ENCODE data around the gene CDYL2. TPM values are rescaled to one million over a fixed set of nuclear protein-coding genes. Genes with fewer than 3 reads are reported as not detected.

The CDYL2 gene
- total RNA-seq, 1 donor from 2014 or later: 4.5 TPM

DNA sequence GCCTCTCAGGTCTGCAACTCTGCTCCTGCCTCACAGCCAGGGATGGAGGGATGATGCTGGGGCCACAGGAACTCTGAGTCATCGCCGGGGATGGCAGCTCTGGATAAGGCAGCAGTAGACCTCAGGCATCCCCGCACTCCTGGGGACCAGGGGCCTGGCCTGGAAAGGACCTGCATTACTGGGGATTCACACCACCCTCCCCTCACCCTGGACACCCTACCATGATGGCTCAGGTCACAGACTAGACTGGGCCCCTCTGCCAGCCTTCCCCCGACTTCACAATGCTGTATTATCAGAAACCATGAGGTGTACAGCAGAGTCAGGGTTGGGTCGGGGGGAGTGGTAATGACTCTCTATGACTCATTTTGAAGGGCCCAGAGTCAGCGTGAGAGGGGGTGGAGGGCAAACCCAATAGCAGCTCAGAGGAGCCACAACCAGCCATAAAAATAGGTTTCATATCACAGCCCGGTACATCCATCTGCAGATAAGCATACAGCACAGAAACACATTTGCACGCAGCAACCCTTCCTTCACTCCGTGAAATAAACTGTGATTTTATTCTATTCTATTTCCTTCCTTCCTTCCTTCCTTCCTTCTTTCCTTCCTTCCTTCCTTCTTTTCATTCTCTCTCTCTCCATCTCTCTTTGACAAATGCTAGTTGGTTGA lies 234.8 kb downstream of the CDYL2 start:
- no peaks in the 10 kb centered on the region for H3K36me3 Mint-ChIP-seq (ENCODE audit: low read depth)
- H3K9me3 Mint-ChIP-seq: no peaks in the 10 kb centered on the region
- no peak overlapping the region for H3K4me3 Mint-ChIP-seq
- no peaks in the 10 kb centered on the region for H3K4me1 Mint-ChIP-seq
- DNase-seq (ENCODE audit: low read depth, low spot score): no peak
- TF ChIP-seq, protein P1, sequence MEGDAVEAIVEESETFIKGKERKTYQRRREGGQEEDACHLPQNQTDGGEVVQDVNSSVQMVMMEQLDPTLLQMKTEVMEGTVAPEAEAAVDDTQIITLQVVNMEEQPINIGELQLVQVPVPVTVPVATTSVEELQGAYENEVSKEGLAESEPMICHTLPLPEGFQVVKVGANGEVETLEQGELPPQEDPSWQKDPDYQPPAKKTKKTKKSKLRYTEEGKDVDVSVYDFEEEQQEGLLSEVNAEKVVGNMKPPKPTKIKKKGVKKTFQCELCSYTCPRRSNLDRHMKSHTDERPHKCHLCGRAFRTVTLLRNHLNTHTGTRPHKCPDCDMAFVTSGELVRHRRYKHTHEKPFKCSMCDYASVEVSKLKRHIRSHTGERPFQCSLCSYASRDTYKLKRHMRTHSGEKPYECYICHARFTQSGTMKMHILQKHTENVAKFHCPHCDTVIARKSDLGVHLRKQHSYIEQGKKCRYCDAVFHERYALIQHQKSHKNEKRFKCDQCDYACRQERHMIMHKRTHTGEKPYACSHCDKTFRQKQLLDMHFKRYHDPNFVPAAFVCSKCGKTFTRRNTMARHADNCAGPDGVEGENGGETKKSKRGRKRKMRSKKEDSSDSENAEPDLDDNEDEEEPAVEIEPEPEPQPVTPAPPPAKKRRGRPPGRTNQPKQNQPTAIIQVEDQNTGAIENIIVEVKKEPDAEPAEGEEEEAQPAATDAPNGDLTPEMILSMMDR (conservative IDR thresholded peaks at IDR 0.05): no peak
- no peak overlapping the region for H3K27ac Mint-ChIP-seq (ENCODE audit: unreplicated experiment)
- H3K27me3 Mint-ChIP-seq (ENCODE audit: low read depth): peaks cover 34% of the 10 kb centered on the region

DNA sequence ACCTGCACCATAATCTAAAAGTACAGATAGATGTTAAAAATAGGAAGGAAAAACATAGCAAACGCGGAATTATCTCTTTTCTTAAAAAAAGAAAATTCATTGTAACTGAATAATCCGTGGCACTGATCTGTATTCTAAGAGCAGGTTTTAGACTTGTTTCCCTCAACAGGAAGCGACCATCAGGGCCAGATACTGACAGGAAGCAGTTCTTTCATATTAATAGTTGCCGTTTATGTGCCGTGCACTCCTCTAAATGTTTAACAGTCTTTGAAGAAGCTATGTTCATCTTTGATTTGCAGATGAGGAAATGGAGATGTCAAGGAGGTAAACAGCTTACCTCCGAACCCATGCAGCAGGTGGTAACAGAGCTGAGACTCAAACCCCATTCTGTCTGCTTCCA lies 240.0 kb downstream of the CDYL2 start:
- no peak for DNase-seq (ENCODE audit: low read depth, low spot score)
- H3K4me3 Mint-ChIP-seq: no peak overlapping the region
- H3K9me3 Mint-ChIP-seq: no peaks in the 10 kb centered on the region
- H3K27ac Mint-ChIP-seq (ENCODE audit: unreplicated experiment): no peak overlapping the region
- H3K4me1 Mint-ChIP-seq: no peaks in the 10 kb centered on the region
- H3K27me3 Mint-ChIP-seq (ENCODE audit: low read depth): peaks cover 72% of the 10 kb centered on the region
- TF ChIP-seq, protein P1 (conservative IDR thresholded peaks at IDR 0.05): no peak
- H3K36me3 Mint-ChIP-seq (ENCODE audit: low read depth): no peaks in the 10 kb centered on the region

DNA sequence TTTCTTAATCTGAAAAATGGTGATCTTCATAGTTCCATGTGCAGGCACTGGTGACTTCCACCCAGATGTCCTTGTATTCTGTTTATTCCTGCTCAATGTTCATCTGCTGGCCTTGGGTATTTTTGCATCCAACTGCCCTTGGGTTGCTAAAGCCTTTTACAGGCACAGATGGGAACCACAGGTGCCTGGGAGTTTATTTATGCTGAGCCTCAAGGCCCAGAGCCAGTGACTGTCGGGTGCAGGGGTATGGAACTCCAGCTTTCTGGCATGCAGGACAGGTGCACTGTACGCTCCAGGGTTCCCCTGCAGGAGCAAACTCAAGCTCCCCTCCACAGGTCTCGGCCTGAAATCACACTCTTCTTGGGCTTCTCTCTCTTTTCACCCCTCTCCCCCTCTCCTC lies 241.3 kb downstream of the CDYL2 start:
- H3K27me3 Mint-ChIP-seq (ENCODE audit: low read depth): peaks cover 79% of the 10 kb centered on the region
- H3K36me3 Mint-ChIP-seq (ENCODE audit: low read depth): no peaks in the 10 kb centered on the region
- H3K4me3 Mint-ChIP-seq: no peak overlapping the region
- H3K4me1 Mint-ChIP-seq: no peaks in the 10 kb centered on the region
- no peaks in the 10 kb centered on the region for H3K9me3 Mint-ChIP-seq
- no peak overlapping the region for H3K27ac Mint-ChIP-seq (ENCODE audit: unreplicated experiment)
- TF ChIP-seq, protein P1 (conservative IDR thresholded peaks at IDR 0.05): no peak
- DNase-seq (ENCODE audit: low read depth, low spot score): no peak

DNA sequence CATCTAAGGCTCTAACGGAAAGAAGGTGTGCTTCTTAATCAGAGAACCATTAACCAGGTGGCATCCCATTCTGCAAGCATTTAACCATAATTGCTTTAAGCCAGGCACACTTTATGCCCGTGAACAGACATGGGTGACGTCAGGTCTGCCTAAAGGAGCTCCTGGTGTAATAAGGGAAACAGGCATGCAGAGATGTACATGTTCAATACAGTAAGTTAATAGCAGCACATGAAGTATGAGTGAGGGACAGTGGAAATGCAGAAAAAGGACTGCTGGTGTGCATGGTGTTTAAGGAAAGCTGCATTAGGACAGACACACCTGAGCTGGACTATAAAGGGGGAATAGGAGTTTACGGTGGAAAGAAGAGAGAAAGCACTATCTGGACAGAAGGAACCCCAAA lies 245.0 kb downstream of the CDYL2 start:
- Mint-ChIP-seq H3K27ac (ENCODE audit: unreplicated experiment) (no peak overlapping the region), H3K27me3 (ENCODE audit: low read depth) (peaks cover 88% of the 10 kb centered on the region), H3K4me1 (no peaks in the 10 kb centered on the region), H3K36me3 (ENCODE audit: low read depth) (no peaks in the 10 kb centered on the region), H3K9me3 (no peaks in the 10 kb centered on the region), H3K4me3 (no peak overlapping the region)
- TF ChIP-seq, protein P1 (conservative IDR thresholded peaks at IDR 0.05): no peak
- DNase-seq (ENCODE audit: low read depth, low spot score): no peak

DNA sequence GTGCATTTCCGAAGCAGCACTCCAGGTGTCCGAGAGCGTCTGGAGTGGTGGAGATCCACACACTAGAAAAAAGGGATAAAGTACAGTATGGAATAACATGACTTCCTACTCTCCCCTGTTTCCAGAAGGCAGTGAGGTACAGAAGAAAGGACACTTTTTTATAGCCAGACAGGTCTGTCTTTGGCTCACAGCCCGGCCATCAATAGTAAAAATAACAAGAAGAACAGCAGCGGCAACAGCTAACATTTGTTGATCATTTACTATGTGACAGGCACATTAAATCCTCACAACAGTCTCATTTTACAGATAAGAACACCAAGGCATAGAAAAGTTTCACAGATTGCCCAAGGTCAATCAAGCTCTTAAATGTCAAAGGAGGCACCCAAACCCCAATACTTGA lies 247.4 kb downstream of the CDYL2 start:
- Mint-ChIP-seq H3K27ac (ENCODE audit: unreplicated experiment) (no peak overlapping the region), H3K27me3 (ENCODE audit: low read depth) (peaks cover 86% of the 10 kb centered on the region), H3K4me3 (no peak overlapping the region), H3K9me3 (no peaks in the 10 kb centered on the region), H3K36me3 (ENCODE audit: low read depth) (no peaks in the 10 kb centered on the region), H3K4me1 (no peaks in the 10 kb centered on the region)
- TF ChIP-seq, protein P1 (conservative IDR thresholded peaks at IDR 0.05): no peak
- DNase-seq (ENCODE audit: low read depth, low spot score): no peak

Measured in neural crest cell (in vitro differentiated cells).